ENCODE measurements around the gene GRAP2.

GRCh38 chr22:39898997-39899396 lies 1.9 kb upstream of the GRAP2 start:
- TF ChIP-seq POLR2AphosphoS5 (IDR thresholded peaks at IDR 0.05; ENCODE audit: low read depth, low read length) (no peak), POLR2A (IDR thresholded peaks at IDR 0.05; ENCODE audit: borderline replicate concordance, extremely low read depth, insufficient read depth, insufficient read length) (no peak), SIN3A (IDR thresholded peaks at IDR 0.05; ENCODE audit: low read depth) (no peak)
